Measurements from ENCODE around the gene MED15.
"Not testable (repeated sequence)": the region's sequence is repeated elsewhere in the genome, so short reads cannot be mapped to it uniquely, and the experiment has no call there.

Gene MED15

GRCh38 chr22:20606041-20606783, 98.8 kb downstream of the MED15 start:
- no peak for DNase-seq

GRCh38 chr22:20606784-20607128, 99.3 kb downstream of the MED15 start:
- no peak for DNase-seq

- no peak for DNase-seq
Observed at GRCh38 chr22:20607157-20607907, 99.9 kb downstream of the MED15 start.

- no peak for DNase-seq
Observed at GRCh38 chr22:20610243-20610686, 102.9 kb downstream of the MED15 start.

- no peak for DNase-seq
Observed at GRCh38 chr22:20610757-20611156, 103.3 kb downstream of the MED15 start.

- DNase-seq: no peak
Observed at GRCh38 chr22:20611418-20611817, 104.0 kb downstream of the MED15 start.

- DNase-seq: no peak
Observed at GRCh38 chr22:20613301-20613700, 105.9 kb downstream of the MED15 start.

- no peak for DNase-seq
Observed at GRCh38 chr22:20615021-20615420, 107.6 kb downstream of the MED15 start.

- DNase-seq: no peak
Observed at GRCh38 chr22:20615533-20616450, 108.4 kb downstream of the MED15 start.

GRCh38 chr22:20616451-20617043, 109.1 kb downstream of the MED15 start:
- DNase-seq: no peak

- no peak for DNase-seq
Observed at GRCh38 chr22:20618488-20618887, 111.1 kb downstream of the MED15 start.

- no peak for DNase-seq
Observed at GRCh38 chr22:20619045-20619892, 111.9 kb downstream of the MED15 start.

GRCh38 chr22:20619893-20620194, 112.4 kb downstream of the MED15 start:
- DNase-seq: not testable (repeated sequence)

- no peak for DNase-seq
Observed at GRCh38 chr22:20621162-20621561, 113.8 kb downstream of the MED15 start.

GRCh38 chr22:20622650-20623339, 115.4 kb downstream of the MED15 start:
- DNase-seq: no peak

GRCh38 chr22:20624161-20624616, 116.8 kb downstream of the MED15 start:
- no peak for DNase-seq

- no peak for DNase-seq
Observed at GRCh38 chr22:20625270-20625669, 117.9 kb downstream of the MED15 start.

- no peak for DNase-seq
Observed at GRCh38 chr22:20626811-20627210, 119.4 kb downstream of the MED15 start.

- no peak for DNase-seq
Observed at GRCh38 chr22:20627432-20627831, 120.0 kb downstream of the MED15 start.

- DNase-seq: no peak
Observed at GRCh38 chr22:20628081-20628939, 120.9 kb downstream of the MED15 start.

Measured in cortex of kidney (tissue), 1 donor.